ENCODE measurements around the gene GTF2IRD1. TPM values are rescaled to one million over a fixed set of nuclear protein-coding genes. Genes with fewer than 3 reads are reported as not detected.

The GTF2IRD1 gene
- total RNA-seq, 4 donors from 2014 or later = 42.9 to 109 (median 77.0) TPM

GRCh38 chr7:74449809-74450397, 3.8 kb upstream of the GTF2IRD1 start:
- in situ Hi-C loops (cut with MboI; ENCODE audit: low sequenced_read_pairs in 4 of 4) = loop anchor here in 2 of 4 donors (5.0 to 25.0 kb wide), 3 partner anchors 32 to 587 kb away; no protein-coding TSS in a partner anchor
- peaks cover 0 to 9% of the 10 kb centered on the region in 2 donors for H3K4me1 ChIP-seq
- H3K27me3 ChIP-seq = no peaks in the 10 kb centered on the region
- DNase-seq (peak in 1 of 2 donors; percentile 11), ATAC-seq (peak in 1 of 2 donors; percentile 32)
- no peaks in the 10 kb centered on the region for H3K36me3 ChIP-seq
- no peaks in the 10 kb centered on the region for H3K9me3 ChIP-seq
- intact Hi-C loops (cut with DNase I; ENCODE audit: low total_unique reads) = loop anchor here (2.0 kb wide), 1 partner anchor 119 kb away; no protein-coding TSS in a partner anchor
- peak overlapping the region in 1 of 4 donors; percentile 21 for H3K27ac ChIP-seq
- TF ChIP-seq, protein P1, sequence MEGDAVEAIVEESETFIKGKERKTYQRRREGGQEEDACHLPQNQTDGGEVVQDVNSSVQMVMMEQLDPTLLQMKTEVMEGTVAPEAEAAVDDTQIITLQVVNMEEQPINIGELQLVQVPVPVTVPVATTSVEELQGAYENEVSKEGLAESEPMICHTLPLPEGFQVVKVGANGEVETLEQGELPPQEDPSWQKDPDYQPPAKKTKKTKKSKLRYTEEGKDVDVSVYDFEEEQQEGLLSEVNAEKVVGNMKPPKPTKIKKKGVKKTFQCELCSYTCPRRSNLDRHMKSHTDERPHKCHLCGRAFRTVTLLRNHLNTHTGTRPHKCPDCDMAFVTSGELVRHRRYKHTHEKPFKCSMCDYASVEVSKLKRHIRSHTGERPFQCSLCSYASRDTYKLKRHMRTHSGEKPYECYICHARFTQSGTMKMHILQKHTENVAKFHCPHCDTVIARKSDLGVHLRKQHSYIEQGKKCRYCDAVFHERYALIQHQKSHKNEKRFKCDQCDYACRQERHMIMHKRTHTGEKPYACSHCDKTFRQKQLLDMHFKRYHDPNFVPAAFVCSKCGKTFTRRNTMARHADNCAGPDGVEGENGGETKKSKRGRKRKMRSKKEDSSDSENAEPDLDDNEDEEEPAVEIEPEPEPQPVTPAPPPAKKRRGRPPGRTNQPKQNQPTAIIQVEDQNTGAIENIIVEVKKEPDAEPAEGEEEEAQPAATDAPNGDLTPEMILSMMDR (IDR thresholded peaks at IDR 0.05 in 4 of 5, conservative IDR thresholded peaks at IDR 0.05 in 1 of 5) = peak; percentile 56 to 88 (median 83)
- no peak for TF ChIP-seq POLR2A (IDR thresholded peaks at IDR 0.05)
- no peak overlapping the region for H3K4me3 ChIP-seq

DNA sequence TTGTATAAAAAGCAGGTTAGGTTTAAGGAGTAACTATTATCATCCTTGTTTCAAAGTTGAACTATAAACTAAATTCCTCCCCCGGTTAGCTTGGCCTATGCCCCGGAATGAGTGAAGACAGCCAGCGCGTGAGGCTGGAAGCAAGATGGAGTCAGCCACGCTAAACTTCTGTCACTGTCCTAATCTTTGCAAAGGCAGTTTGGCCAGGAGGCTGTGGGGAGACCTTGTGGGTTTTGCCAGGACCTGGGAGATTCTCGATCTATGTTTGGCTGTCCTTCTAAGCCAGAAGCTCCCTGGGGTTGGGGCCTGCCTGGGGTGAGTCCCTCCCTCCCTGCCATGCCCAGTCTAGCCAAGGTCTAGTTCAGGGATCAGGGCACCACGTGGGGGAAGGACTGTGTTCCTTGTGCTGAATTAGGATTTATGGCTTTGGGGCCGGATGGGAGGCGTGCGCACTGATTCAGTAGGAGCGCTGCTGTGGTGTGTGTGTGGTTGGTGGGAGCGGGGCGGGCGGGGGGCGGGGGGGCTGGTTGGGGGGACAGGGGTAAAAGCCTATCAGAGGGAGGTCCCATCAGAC, 871 bp upstream of the GTF2IRD1 start:
- peak overlapping the region; percentile 93 to 100 (median 100) for H3K27ac ChIP-seq
- intact Hi-C loops (cut with DNase I; ENCODE audit: low total_unique reads) (no loop called here), in situ Hi-C loops (cut with MboI; ENCODE audit: low sequenced_read_pairs in 4 of 4) (no loop called here)
- TF ChIP-seq, protein P1 (IDR thresholded peaks at IDR 0.05 in 4 of 5, conservative IDR thresholded peaks at IDR 0.05 in 1 of 5) = no peak
- no peak for TF ChIP-seq POLR2A (IDR thresholded peaks at IDR 0.05)
- H3K4me1 ChIP-seq = peaks cover 21 to 24% of the 10 kb centered on the region in 2 donors
- no peaks in the 10 kb centered on the region for H3K9me3 ChIP-seq
- ATAC-seq (peak in 1 of 2 donors; percentile 31), DNase-seq (peak in 1 of 2 donors; percentile 74)
- no peaks in the 10 kb centered on the region for H3K36me3 ChIP-seq
- no peaks in the 10 kb centered on the region for H3K27me3 ChIP-seq
- H3K4me3 ChIP-seq = peak overlapping the region; percentile 63 to 96 (median 83)

- Histone ChIP-seq H3K4me1 (peaks cover 31 to 36% of the 10 kb centered on the region in 2 donors), H3K27ac (peak overlapping the region; percentile 93 to 100 (median 100)), H3K4me3 (peak overlapping the region; percentile 62 to 96 (median 83)), H3K9me3 (no peaks in the 10 kb centered on the region), H3K27me3 (no peaks in the 10 kb centered on the region), H3K36me3 (no peaks in the 10 kb centered on the region)
- in situ Hi-C loops (cut with MboI; ENCODE audit: low sequenced_read_pairs in 4 of 4) (no loop called here), intact Hi-C loops (cut with DNase I; ENCODE audit: low total_unique reads) (no loop called here)
- peak in 1 of 2 donors; percentile 56 for DNase-seq
- TF ChIP-seq, protein P1 (IDR thresholded peaks at IDR 0.05 in 4 of 5, conservative IDR thresholded peaks at IDR 0.05 in 1 of 5) = no peak
- peak; percentile 61 to 68 for TF ChIP-seq POLR2A (IDR thresholded peaks at IDR 0.05)
- peak; percentile 10 to 12 for ATAC-seq
Observed at GRCh38 chr7:74454021-74454924, 567 bp downstream of the GTF2IRD1 start.

DNA sequence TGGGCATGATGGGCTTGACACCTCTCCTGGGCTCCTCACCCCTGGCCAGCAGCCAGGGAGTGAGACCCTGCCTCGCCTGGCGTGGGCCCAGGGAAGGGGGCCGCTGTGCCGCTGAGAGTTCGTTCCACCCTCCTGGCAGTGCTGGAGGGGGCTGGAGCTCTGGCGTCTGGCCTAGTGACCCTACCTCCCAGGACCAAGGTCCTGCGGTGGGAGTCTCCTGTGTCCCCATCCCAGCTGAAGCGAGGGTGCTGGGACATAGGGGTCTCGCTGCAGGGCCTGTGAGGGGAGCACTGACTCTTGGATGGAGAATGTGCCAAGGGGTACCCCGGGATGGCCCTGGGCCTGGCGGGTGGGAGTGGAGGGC, 1.2 kb downstream of the GTF2IRD1 start:
- no peak for TF ChIP-seq POLR2A (IDR thresholded peaks at IDR 0.05)
- TF ChIP-seq, protein P1 (IDR thresholded peaks at IDR 0.05 in 4 of 5, conservative IDR thresholded peaks at IDR 0.05 in 1 of 5) = no peak
- ATAC-seq (peak; percentile 8 to 10), DNase-seq (peak in 1 of 2 donors; percentile 43)
- Histone ChIP-seq H3K4me1 (peaks cover 37 to 42% of the 10 kb centered on the region in 2 donors), H3K36me3 (no peaks in the 10 kb centered on the region), H3K27me3 (no peaks in the 10 kb centered on the region), H3K27ac (peak overlapping the region; percentile 93 to 100 (median 100)), H3K9me3 (no peaks in the 10 kb centered on the region), H3K4me3 (peak overlapping the region; percentile 62 to 96 (median 83))
- in situ Hi-C loops (cut with MboI; ENCODE audit: low sequenced_read_pairs in 4 of 4) = no loop called here
- intact Hi-C loops (cut with DNase I; ENCODE audit: low total_unique reads) = loop anchor here (5.0 kb wide), 1 partner anchor 202 kb away; the partner anchor contains the start of gene GTF2I

Measured in gastrocnemius medialis (tissue), 4 donors.